Duodenal mucosa (tissue), 2 donors: ENCODE measurements around the gene WBP2.

ENCODE experiments used
- H3K27ac ChIP-seq: one replicate; pipeline ENCODE4 v1.7.0; 2013; ENCODE audit warnings: low read depth, low read length
- H3K27me3 ChIP-seq, 2 donors: one replicate each; pipeline ENCODE4 v1.7.0; 2013; ENCODE audit warnings: low read length in 2 of 2, control low read depth in 1 of 2; ENCODE audit not compliant: insufficient read depth in 2 of 2, control insufficient read depth in 1 of 2
- H3K36me3 ChIP-seq, 2 donors: one replicate each; pipeline ENCODE4 v1.7.0; 2013; ENCODE audit warnings: low read length in 2 of 2, control low read depth in 1 of 2; ENCODE audit not compliant: insufficient read depth in 2 of 2, control insufficient read depth in 1 of 2
- H3K4me1 ChIP-seq, 2 donors: one replicate each; pipeline ENCODE4 v1.7.0; 2013; ENCODE audit warnings: low read length in 2 of 2, control low read depth in 1 of 2; ENCODE audit not compliant: insufficient read depth in 2 of 2, control insufficient read depth in 1 of 2
- H3K4me3 ChIP-seq, 2 donors: one replicate each; pipeline ENCODE4 v1.7.0; 2013; ENCODE audit warnings: low read length in 2 of 2, low read depth in 1 of 2
- H3K9ac ChIP-seq, 2 donors: one replicate each; pipeline ENCODE4 v1.7.0; 2013; ENCODE audit warnings: low read length in 2 of 2, low read depth in 1 of 2
- H3K9me3 ChIP-seq, 2 donors: one replicate each; pipeline ENCODE4 v1.7.0; 2013; ENCODE audit warnings: low read length in 2 of 2, control low read depth in 1 of 2; ENCODE audit not compliant: control insufficient read depth in 1 of 2

WBP2 gene

GRCh38 chr17:75822119-75822799, 32.9 kb downstream of the WBP2 start:
- Histone ChIP-seq H3K36me3 (peaks cover 32 to 65% of the 10 kb centered on the region in 2 donors), H3K27ac (no peak overlapping the region), H3K4me3 (no peak overlapping the region), H3K27me3 (no peaks in the 10 kb centered on the region), H3K9me3 (no peaks in the 10 kb centered on the region), H3K9ac (no peak overlapping the region), H3K4me1 (peaks cover 12 to 16% of the 10 kb centered on the region in 2 donors)

- Histone ChIP-seq H3K9ac (no peak overlapping the region), H3K9me3 (no peaks in the 10 kb centered on the region), H3K27me3 (no peaks in the 10 kb centered on the region), H3K27ac (no peak overlapping the region), H3K36me3 (peaks cover 38 to 69% of the 10 kb centered on the region in 2 donors), H3K4me3 (no peak overlapping the region), H3K4me1 (peaks cover 10 to 12% of the 10 kb centered on the region in 2 donors)
Measured at GRCh38 chr17:75821552-75821951, 33.6 kb downstream of the WBP2 start.

- Histone ChIP-seq H3K9me3 (no peaks in the 10 kb centered on the region), H3K27ac (no peak overlapping the region), H3K9ac (no peak overlapping the region), H3K4me1 (peaks cover 10 to 12% of the 10 kb centered on the region in 2 donors), H3K27me3 (no peaks in the 10 kb centered on the region), H3K36me3 (peaks cover 41 to 71% of the 10 kb centered on the region in 2 donors), H3K4me3 (no peak overlapping the region)
Measured at GRCh38 chr17:75820094-75821080, 34.7 kb downstream of the WBP2 start.

GRCh38 chr17:75819678-75820077, 35.5 kb downstream of the WBP2 start:
- H3K36me3 ChIP-seq, result peaks cover 41 to 77% of the 10 kb centered on the region in 2 donors
- no peak overlapping the region for H3K4me3 ChIP-seq
- no peaks in the 10 kb centered on the region for H3K9me3 ChIP-seq
- H3K27me3 ChIP-seq, result no peaks in the 10 kb centered on the region
- H3K9ac ChIP-seq, result no peak overlapping the region
- peaks cover 10 to 12% of the 10 kb centered on the region in 2 donors for H3K4me1 ChIP-seq
- H3K27ac ChIP-seq, result no peak overlapping the region

- H3K9ac ChIP-seq, result no peak overlapping the region
- H3K4me3 ChIP-seq, result no peak overlapping the region
- H3K36me3 ChIP-seq, result peaks cover 40 to 80% of the 10 kb centered on the region in 2 donors
- H3K27ac ChIP-seq, result no peak overlapping the region
- H3K9me3 ChIP-seq, result no peaks in the 10 kb centered on the region
- H3K27me3 ChIP-seq, result no peaks in the 10 kb centered on the region
- H3K4me1 ChIP-seq, result peaks cover 10 to 12% of the 10 kb centered on the region in 2 donors
Measured at GRCh38 chr17:75819116-75819515, 36.0 kb downstream of the WBP2 start.

GRCh38 chr17:75818326-75818885, 36.7 kb downstream of the WBP2 start:
- Histone ChIP-seq H3K4me1 (peaks cover 10 to 12% of the 10 kb centered on the region in 2 donors), H3K27me3 (no peaks in the 10 kb centered on the region), H3K9ac (no peak overlapping the region), H3K9me3 (no peaks in the 10 kb centered on the region), H3K27ac (no peak overlapping the region), H3K36me3 (peaks cover 37 to 80% of the 10 kb centered on the region in 2 donors), H3K4me3 (no peak overlapping the region)

GRCh38 chr17:75817571-75817970, 37.6 kb downstream of the WBP2 start:
- no peak overlapping the region for H3K27ac ChIP-seq
- peaks cover 9% of the 10 kb centered on the region in 2 donors for H3K4me1 ChIP-seq
- H3K36me3 ChIP-seq, result peaks cover 43 to 86% of the 10 kb centered on the region in 2 donors
- H3K27me3 ChIP-seq, result no peaks in the 10 kb centered on the region
- H3K9me3 ChIP-seq, result no peaks in the 10 kb centered on the region
- no peak overlapping the region for H3K4me3 ChIP-seq
- no peak overlapping the region for H3K9ac ChIP-seq

- H3K9ac ChIP-seq, result no peak overlapping the region
- no peaks in the 10 kb centered on the region for H3K9me3 ChIP-seq
- no peak overlapping the region for H3K4me3 ChIP-seq
- H3K4me1 ChIP-seq, result peaks cover 0 to under 1% of the 10 kb centered on the region in 2 donors
- H3K36me3 ChIP-seq, result peaks cover 50 to 93% of the 10 kb centered on the region in 2 donors
- no peaks in the 10 kb centered on the region for H3K27me3 ChIP-seq
- H3K27ac ChIP-seq, result no peak overlapping the region
Measured at GRCh38 chr17:75816693-75817092, 38.4 kb downstream of the WBP2 start.

- H3K27ac ChIP-seq, result no peak overlapping the region
- H3K4me3 ChIP-seq, result no peak overlapping the region
- H3K9ac ChIP-seq, result no peak overlapping the region
- no peaks in the 10 kb centered on the region for H3K27me3 ChIP-seq
- H3K4me1 ChIP-seq, result no peaks in the 10 kb centered on the region
- no peaks in the 10 kb centered on the region for H3K9me3 ChIP-seq
- peaks cover 50 to 87% of the 10 kb centered on the region in 2 donors for H3K36me3 ChIP-seq
Measured at GRCh38 chr17:75815399-75815798, 39.7 kb downstream of the WBP2 start.
